ENCODE results near the gene SCAPER.

Gene SCAPER

DNA sequence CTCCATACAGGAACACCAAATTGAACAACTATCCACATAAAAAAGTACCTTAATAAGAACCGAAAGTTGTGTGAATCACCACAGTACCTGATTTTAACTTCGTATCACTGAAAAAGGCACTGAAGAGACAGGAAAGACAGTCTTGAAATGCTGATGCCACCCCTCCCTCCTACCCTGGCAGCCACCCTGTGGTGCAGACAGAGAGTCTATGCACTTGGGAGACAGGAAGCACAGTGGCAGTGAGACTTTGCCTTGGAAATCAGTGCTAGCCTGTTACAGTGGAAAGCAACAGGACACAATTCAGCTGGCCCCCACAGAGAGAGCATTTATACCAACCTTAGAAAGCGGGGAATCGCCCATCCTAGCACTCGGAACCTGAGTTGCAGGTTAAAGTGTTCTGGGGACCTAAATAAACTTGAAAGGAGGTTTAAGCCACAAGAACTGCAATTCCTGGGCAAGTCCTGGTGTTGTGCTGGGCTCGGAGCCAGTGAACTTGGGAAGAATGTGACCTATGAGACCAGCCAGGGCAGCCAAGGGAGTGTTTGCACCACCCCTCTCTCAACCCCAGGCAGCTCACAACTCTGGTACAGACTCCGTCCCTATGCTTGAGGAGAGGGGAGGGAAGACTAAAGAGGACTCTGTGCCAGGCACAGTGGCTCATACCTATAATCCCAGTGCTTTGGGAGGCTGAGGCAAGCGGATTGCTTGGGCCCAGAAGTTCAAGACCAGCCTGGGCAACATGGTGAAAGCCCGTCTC lies 328.4 kb downstream of the SCAPER start:
- H3K27me3 ChIP-seq (ENCODE audit: control insufficient read depth, insufficient read depth, low read length), result no peaks in the 10 kb centered on the region
- no peak overlapping the region for H2AFZ ChIP-seq
- no peaks in the 10 kb centered on the region for H3K9me3 ChIP-seq (ENCODE audit: control insufficient read depth, low read length)
- H3K79me2 ChIP-seq, result no peaks in the 10 kb centered on the region
- no peak for TF ChIP-seq CTCF (IDR thresholded peaks at IDR 0.05)
- H3K9ac ChIP-seq, result no peak overlapping the region
- no peak overlapping the region for H3K4me2 ChIP-seq (ENCODE audit: low read length)
- H3K4me1 ChIP-seq, result no peaks in the 10 kb centered on the region
- H3K27ac ChIP-seq, result no peak overlapping the region
- no peak overlapping the region for H3K4me3 ChIP-seq (ENCODE audit: low read depth, low read length)
- H3K36me3 ChIP-seq (ENCODE audit: control insufficient read depth, insufficient read depth, low read length), result no peaks in the 10 kb centered on the region

DNA sequence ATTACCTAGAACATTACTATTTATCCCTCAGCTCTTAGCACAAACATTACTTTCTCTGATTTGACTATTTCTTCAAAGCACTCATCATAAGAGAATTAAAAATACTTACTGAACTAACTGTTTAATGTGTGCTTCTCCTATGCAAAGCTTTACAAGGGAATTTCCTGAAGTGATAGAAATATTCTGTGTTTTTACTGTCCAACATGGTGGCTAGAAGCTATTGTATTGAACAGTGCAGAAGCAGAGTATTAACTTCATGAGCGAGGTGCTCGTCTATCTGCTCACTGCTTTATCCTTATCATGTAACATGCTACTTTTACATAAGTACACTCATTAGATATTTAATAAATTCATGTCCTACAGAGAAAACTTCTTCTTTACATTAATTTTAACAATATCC lies 329.5 kb downstream of the SCAPER start:
- Histone ChIP-seq H3K9me3 (ENCODE audit: control insufficient read depth, low read length) (no peaks in the 10 kb centered on the region), H3K4me1 (no peaks in the 10 kb centered on the region), H2AFZ (no peak overlapping the region), H3K4me2 (ENCODE audit: low read length) (no peak overlapping the region), H3K9ac (no peak overlapping the region), H3K27ac (no peak overlapping the region), H3K27me3 (ENCODE audit: control insufficient read depth, insufficient read depth, low read length) (no peaks in the 10 kb centered on the region), H3K36me3 (ENCODE audit: control insufficient read depth, insufficient read depth, low read length) (no peaks in the 10 kb centered on the region), H3K4me3 (ENCODE audit: low read depth, low read length) (no peak overlapping the region), H3K79me2 (no peaks in the 10 kb centered on the region)
- TF ChIP-seq CTCF (IDR thresholded peaks at IDR 0.05), result no peak

DNA sequence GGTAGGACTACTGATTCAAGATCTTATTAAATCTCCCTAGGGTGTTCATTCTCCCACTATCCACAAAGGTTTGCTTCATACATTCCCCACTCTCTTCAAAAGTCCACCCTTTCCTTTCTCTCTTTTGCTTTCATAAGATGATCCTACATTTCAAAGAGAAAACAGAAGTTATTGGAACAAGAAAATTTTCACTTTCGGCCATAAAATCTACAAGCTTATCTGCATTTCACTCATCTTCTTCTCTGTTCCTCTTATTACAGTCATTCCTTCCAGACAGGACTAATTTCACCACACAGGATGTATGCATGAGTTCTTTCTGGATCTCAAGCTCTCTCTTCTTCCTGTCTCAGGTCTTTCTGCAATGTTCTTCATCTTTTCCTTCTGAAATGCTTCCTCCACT lies 329.9 kb downstream of the SCAPER start:
- Histone ChIP-seq H3K79me2 (no peaks in the 10 kb centered on the region), H3K27me3 (ENCODE audit: control insufficient read depth, insufficient read depth, low read length) (no peaks in the 10 kb centered on the region), H3K4me1 (no peaks in the 10 kb centered on the region), H3K36me3 (ENCODE audit: control insufficient read depth, insufficient read depth, low read length) (no peaks in the 10 kb centered on the region), H3K4me2 (ENCODE audit: low read length) (no peak overlapping the region), H3K4me3 (ENCODE audit: low read depth, low read length) (no peak overlapping the region), H3K9me3 (ENCODE audit: control insufficient read depth, low read length) (no peaks in the 10 kb centered on the region), H2AFZ (no peak overlapping the region), H3K9ac (no peak overlapping the region), H3K27ac (no peak overlapping the region)
- TF ChIP-seq CTCF (IDR thresholded peaks at IDR 0.05), result no peak

DNA sequence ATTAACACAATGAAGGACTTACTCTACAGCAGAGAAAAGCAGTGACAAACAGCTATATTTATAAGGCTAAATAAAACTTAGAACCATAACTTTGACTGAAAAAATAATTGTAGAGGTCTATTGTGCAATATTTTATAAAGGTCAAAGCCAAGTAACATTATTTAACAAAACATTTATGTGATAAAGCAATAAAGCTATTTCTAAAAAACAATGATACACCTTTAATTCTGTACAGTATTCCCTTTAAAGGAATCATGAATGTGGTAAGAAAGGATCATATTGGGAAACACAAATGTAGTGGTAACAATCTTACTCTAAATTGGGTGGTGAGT lies 332.2 kb downstream of the SCAPER start:
- H3K9me3 ChIP-seq (ENCODE audit: control insufficient read depth, low read length), result no peaks in the 10 kb centered on the region
- no peak overlapping the region for H3K9ac ChIP-seq
- no peaks in the 10 kb centered on the region for H3K79me2 ChIP-seq
- H3K27me3 ChIP-seq (ENCODE audit: control insufficient read depth, insufficient read depth, low read length), result no peaks in the 10 kb centered on the region
- H2AFZ ChIP-seq, result no peak overlapping the region
- no peaks in the 10 kb centered on the region for H3K36me3 ChIP-seq (ENCODE audit: control insufficient read depth, insufficient read depth, low read length)
- H3K4me3 ChIP-seq (ENCODE audit: low read depth, low read length), result no peak overlapping the region
- H3K4me2 ChIP-seq (ENCODE audit: low read length), result no peak overlapping the region
- no peak for TF ChIP-seq CTCF (IDR thresholded peaks at IDR 0.05)
- H3K4me1 ChIP-seq, result no peaks in the 10 kb centered on the region
- no peak overlapping the region for H3K27ac ChIP-seq

GRCh38 chr15:76566276-76566675 lies 338.9 kb downstream of the SCAPER start:
- Histone ChIP-seq H3K9me3 (ENCODE audit: control insufficient read depth, low read length) (no peaks in the 10 kb centered on the region), H3K36me3 (ENCODE audit: control insufficient read depth, insufficient read depth, low read length) (no peaks in the 10 kb centered on the region), H2AFZ (no peak overlapping the region), H3K4me2 (ENCODE audit: low read length) (no peak overlapping the region), H3K4me3 (ENCODE audit: low read depth, low read length) (no peak overlapping the region), H3K4me1 (no peaks in the 10 kb centered on the region), H3K27ac (no peak overlapping the region), H3K9ac (no peak overlapping the region), H3K79me2 (no peaks in the 10 kb centered on the region), H3K27me3 (ENCODE audit: control insufficient read depth, insufficient read depth, low read length) (no peaks in the 10 kb centered on the region)
- TF ChIP-seq CTCF (IDR thresholded peaks at IDR 0.05), result no peak
